Measurements from ENCODE around the gene TLE2. TPM values are rescaled to one million over a fixed set of nuclear protein-coding genes. Genes with fewer than 3 reads are reported as not detected.

TLE2 gene
- polyA plus RNA-seq, 6 donors from 2014 or later = 0.84 to 2.3 (median 1.9) TPM; not detected in 1

GRCh38 chr19:3027292-3027691, 1.8 kb downstream of the TLE2 start:
- Mint-ChIP-seq H3K4me3 (peak overlapping the region in 7 of 8 donors; percentile 30 to 74 (median 63)), H3K36me3 (no peaks in the 10 kb centered on the region), H3K4me1 (peaks cover 14 to 28% (median 21%) of the 10 kb centered on the region in 3 donors), H3K27ac (peak overlapping the region in 1 of 6 donors; percentile 27), H3K27me3 (peaks cover 17 to 61% (median 52%) of the 10 kb centered on the region in 3 donors), H3K9me3 (peaks cover 0 to 3% (median 0%) of the 10 kb centered on the region in 7 donors)
- DNase-seq = no peak
- ATAC-seq (ENCODE audit: low read depth in 2 of 2) = no peak

GRCh38 chr19:3026768-3027167, 2.3 kb downstream of the TLE2 start:
- Mint-ChIP-seq H3K4me3 (no peak overlapping the region), H3K36me3 (no peaks in the 10 kb centered on the region), H3K9me3 (peaks cover 0 to 3% (median 0%) of the 10 kb centered on the region in 7 donors), H3K27me3 (peaks cover 17 to 60% (median 52%) of the 10 kb centered on the region in 3 donors), H3K4me1 (peaks cover 14 to 28% (median 21%) of the 10 kb centered on the region in 3 donors), H3K27ac (no peak overlapping the region)
- DNase-seq (no peak), ATAC-seq (ENCODE audit: low read depth in 2 of 2) (no peak)

DNA sequence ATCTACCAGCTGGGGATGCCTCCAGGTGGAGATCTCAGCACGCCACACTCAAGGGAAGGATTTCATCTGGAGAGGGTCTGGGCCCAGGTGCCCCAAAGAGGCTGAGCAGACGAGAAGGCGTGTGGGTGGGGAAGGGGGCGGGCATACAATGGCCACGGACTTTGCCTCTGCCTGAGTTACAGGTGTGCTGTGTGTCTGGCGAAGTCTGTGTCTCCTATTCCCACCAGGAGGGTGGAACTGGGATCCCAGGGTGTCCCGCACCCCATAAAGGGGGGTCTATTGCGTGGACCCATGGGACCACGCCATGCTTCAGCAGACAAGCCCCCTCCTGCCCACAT, 3.6 kb downstream of the TLE2 start:
- H3K4me1 Mint-ChIP-seq = peaks cover 14 to 28% (median 21%) of the 10 kb centered on the region in 3 donors
- peaks cover 0 to 3% (median 0%) of the 10 kb centered on the region in 7 donors for H3K9me3 Mint-ChIP-seq
- peak overlapping the region in 1 of 8 donors; percentile 63 for H3K4me3 Mint-ChIP-seq
- ATAC-seq (ENCODE audit: low read depth in 2 of 2) = no peak
- DNase-seq = no peak
- H3K27ac Mint-ChIP-seq = peak overlapping the region in 1 of 6 donors; percentile 54
- peaks cover 17 to 57% (median 54%) of the 10 kb centered on the region in 3 donors for H3K27me3 Mint-ChIP-seq
- no peaks in the 10 kb centered on the region for H3K36me3 Mint-ChIP-seq

GRCh38 chr19:3024870-3025548, 4.1 kb downstream of the TLE2 start:
- Mint-ChIP-seq H3K4me3 (peak overlapping the region in 3 of 8 donors; percentile 18 to 53 (median 22)), H3K27me3 (peaks cover 17 to 58% (median 54%) of the 10 kb centered on the region in 3 donors), H3K4me1 (peaks cover 9 to 28% (median 20%) of the 10 kb centered on the region in 3 donors), H3K9me3 (peaks cover 0 to 3% (median 0%) of the 10 kb centered on the region in 7 donors), H3K27ac (peak overlapping the region in 1 of 6 donors; percentile 54), H3K36me3 (no peaks in the 10 kb centered on the region)
- DNase-seq = no peak
- peak; percentile 23 to 34 for ATAC-seq (ENCODE audit: low read depth in 2 of 2)

DNA sequence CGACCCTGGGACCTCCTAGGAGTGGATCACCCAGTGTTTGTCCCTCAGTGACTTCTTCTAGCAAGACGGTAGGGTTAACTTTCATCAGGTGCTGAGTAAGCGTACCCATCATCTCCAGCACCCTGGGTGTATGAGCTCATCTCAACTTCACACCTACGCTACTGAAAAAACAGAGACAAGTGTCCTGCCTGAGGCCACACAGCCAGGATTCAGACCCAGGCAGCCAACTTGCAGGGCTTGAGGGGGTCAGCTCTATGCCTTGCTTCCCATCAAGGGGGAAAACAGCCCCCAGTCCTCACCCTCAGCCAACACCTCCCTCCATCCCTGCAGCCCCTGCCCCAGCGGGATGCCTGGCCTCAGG, 4.6 kb downstream of the TLE2 start:
- ATAC-seq (ENCODE audit: low read depth in 2 of 2) (no peak), DNase-seq (no peak)
- H3K4me3 Mint-ChIP-seq = peak overlapping the region in 1 of 8 donors; percentile 53
- H3K9me3 Mint-ChIP-seq = peaks cover 0 to 3% (median 0%) of the 10 kb centered on the region in 7 donors
- peaks cover 17 to 60% (median 52%) of the 10 kb centered on the region in 3 donors for H3K27me3 Mint-ChIP-seq
- H3K4me1 Mint-ChIP-seq = peaks cover 9 to 28% (median 16%) of the 10 kb centered on the region in 3 donors
- H3K27ac Mint-ChIP-seq = no peak overlapping the region
- H3K36me3 Mint-ChIP-seq = no peaks in the 10 kb centered on the region

GRCh38 chr19:3020321-3020960, 8.6 kb downstream of the TLE2 start:
- no peak overlapping the region for H3K4me3 Mint-ChIP-seq
- ATAC-seq (ENCODE audit: low read depth in 2 of 2) = no peak

GRCh38 chr19:3019211-3019854, 9.7 kb downstream of the TLE2 start:
- Mint-ChIP-seq H3K4me3 (no peak overlapping the region), H3K9me3 (peaks cover 0 to 3% (median 0%) of the 10 kb centered on the region in 7 donors), H3K4me1 (peaks cover 0 to 2% (median under 1%) of the 10 kb centered on the region in 3 donors), H3K27ac (no peak overlapping the region), H3K36me3 (no peaks in the 10 kb centered on the region), H3K27me3 (peaks cover 6 to 36% (median 26%) of the 10 kb centered on the region in 3 donors)
- ATAC-seq (ENCODE audit: low read depth in 2 of 2) = no peak
- DNase-seq = no peak

More at GRCh38 chr19:3020321-3020960, 8.6 kb downstream of the TLE2 start:
- no peak for DNase-seq
- Mint-ChIP-seq H3K9me3 (peaks cover 0 to 3% (median 0%) of the 10 kb centered on the region in 7 donors), H3K4me1 (peaks cover 5 to 13% (median 5%) of the 10 kb centered on the region in 3 donors), H3K27me3 (peaks cover 12 to 43% (median 37%) of the 10 kb centered on the region in 3 donors), H3K27ac (no peak overlapping the region), H3K36me3 (no peaks in the 10 kb centered on the region)

- Mint-ChIP-seq H3K4me1 (no peaks in the 10 kb centered on the region), H3K27me3 (peaks cover 0 to 23% (median 14%) of the 10 kb centered on the region in 3 donors), H3K9me3 (no peaks in the 10 kb centered on the region), H3K27ac (no peak overlapping the region), H3K4me3 (no peak overlapping the region), H3K36me3 (no peaks in the 10 kb centered on the region)
- ATAC-seq (ENCODE audit: low read depth in 2 of 2) (no peak), DNase-seq (no peak)
Measured at GRCh38 chr19:3017923-3018322, 11.2 kb downstream of the TLE2 start.

GRCh38 chr19:3015126-3016057, 13.7 kb downstream of the TLE2 start:
- ATAC-seq (ENCODE audit: low read depth in 2 of 2) (no peak), DNase-seq (no peak)
- Mint-ChIP-seq H3K27me3 (peaks cover 0 to 14% (median 4%) of the 10 kb centered on the region in 3 donors), H3K9me3 (no peaks in the 10 kb centered on the region), H3K4me3 (no peak overlapping the region), H3K27ac (no peak overlapping the region), H3K36me3 (no peaks in the 10 kb centered on the region), H3K4me1 (no peaks in the 10 kb centered on the region)

- Mint-ChIP-seq H3K36me3 (no peaks in the 10 kb centered on the region), H3K4me3 (no peak overlapping the region), H3K9me3 (no peaks in the 10 kb centered on the region), H3K27ac (no peak overlapping the region), H3K4me1 (no peaks in the 10 kb centered on the region), H3K27me3 (peaks cover 0 to 5% (median 0%) of the 10 kb centered on the region in 3 donors)
- ATAC-seq (ENCODE audit: low read depth in 2 of 2) (no peak), DNase-seq (no peak)
Measured at GRCh38 chr19:3014135-3014534, 14.9 kb downstream of the TLE2 start.

- H3K4me1 Mint-ChIP-seq = no peaks in the 10 kb centered on the region
- no peaks in the 10 kb centered on the region for H3K36me3 Mint-ChIP-seq
- peaks cover 0 to 5% (median 0%) of the 10 kb centered on the region in 3 donors for H3K27me3 Mint-ChIP-seq
- ATAC-seq (ENCODE audit: low read depth in 2 of 2) (no peak), DNase-seq (no peak)
- H3K4me3 Mint-ChIP-seq = no peak overlapping the region
- H3K27ac Mint-ChIP-seq = peak overlapping the region in 1 of 6 donors; percentile 61
- H3K9me3 Mint-ChIP-seq = no peaks in the 10 kb centered on the region
Measured at GRCh38 chr19:3013263-3013725, 15.8 kb downstream of the TLE2 start.

DNA sequence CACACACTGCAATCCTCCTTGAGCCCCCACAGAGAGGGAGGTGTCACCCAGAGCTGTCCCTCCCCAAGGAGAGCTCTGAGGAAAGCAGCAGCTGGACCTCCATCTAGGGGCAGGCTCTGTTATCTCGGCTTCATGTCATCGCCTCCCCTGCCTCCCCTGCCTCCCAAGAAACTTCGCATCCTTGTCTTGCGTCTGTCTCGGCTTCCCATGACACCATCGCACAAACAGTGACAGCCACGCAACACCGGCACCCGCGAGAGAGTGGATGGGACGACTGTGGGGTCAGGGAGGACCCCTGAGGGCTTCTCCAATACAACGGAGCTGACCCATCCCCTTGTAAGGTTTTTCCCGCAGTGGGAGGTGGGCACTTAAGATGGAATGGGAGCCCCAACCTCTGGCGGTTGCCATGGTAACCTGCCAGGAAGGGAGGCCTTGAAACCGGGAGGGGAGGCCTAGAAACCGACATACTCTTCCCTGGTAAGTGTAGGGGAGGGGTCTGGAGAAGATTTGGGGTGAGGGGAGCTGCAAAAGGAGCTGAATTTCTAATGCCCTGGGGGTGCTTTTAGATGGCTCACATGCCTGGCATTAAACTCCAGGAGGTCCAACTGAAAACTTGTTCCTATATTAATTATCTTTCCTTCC, 16.3 kb downstream of the TLE2 start:
- no peak overlapping the region for H3K4me3 Mint-ChIP-seq
- DNase-seq (no peak), ATAC-seq (ENCODE audit: low read depth in 2 of 2) (no peak)
- no peak overlapping the region for H3K27ac Mint-ChIP-seq
- no peaks in the 10 kb centered on the region for H3K4me1 Mint-ChIP-seq
- H3K27me3 Mint-ChIP-seq = peaks cover 0 to 5% (median 0%) of the 10 kb centered on the region in 3 donors
- H3K36me3 Mint-ChIP-seq = no peaks in the 10 kb centered on the region
- no peaks in the 10 kb centered on the region for H3K9me3 Mint-ChIP-seq

All from naive B cell (primary cell).